HCT116 (cell line): ENCODE results near the gene TECPR1.

Source experiments
- CEBPB ChIP-seq: IDR thresholded peaks from 2 replicates; pipeline ENCODE4 v1.6.1; 2012; ENCODE audit warnings: low read depth
- CTCF ChIP-seq, 3 experiments: fragments of 200-600 bp in 1 of 3; sonication (generic) in 1 of 3; IDR thresholded peaks in 2 of 3; conservative IDR thresholded peaks in 1 of 3; 2 replicates each; pipeline ENCODE4 v1.5.1; 2012 to 2017; ENCODE audit warnings: low read depth in 2 of 3, low read length in 2 of 3, antibody characterized with exemption in 1 of 3, borderline replicate concordance in 1 of 3, control low read depth in 1 of 3, mild to moderate bottlenecking in 1 of 3, mixed read lengths in 1 of 3, mixed run types in 1 of 3, moderate library complexity in 1 of 3; ENCODE audit not compliant: insufficient read depth in 1 of 3
- EGR1 ChIP-seq: IDR thresholded peaks from 2 replicates; pipeline ENCODE4 v1.6.1; 2012; ENCODE audit warnings: low read depth
- EZH2 ChIP-seq: fragments of 200-600 bp; sonication (generic); IDR thresholded peaks from 2 replicates; pipeline ENCODE4 v1.6.1; 2017; ENCODE audit warnings: antibody characterized with exemption, mixed run types
- MAX ChIP-seq: IDR thresholded peaks from 2 replicates; pipeline ENCODE4 v1.6.1; 2012
- POLR2A ChIP-seq: IDR thresholded peaks from 2 replicates; pipeline ENCODE4 v1.7.0; 2011; ENCODE audit warnings: borderline replicate concordance; ENCODE audit not compliant: insufficient read depth, insufficient read length; ENCODE audit errors: extremely low read depth
- POLR2AphosphoS5 ChIP-seq: IDR thresholded peaks from 2 replicates; pipeline ENCODE4 v1.6.1; 2011; ENCODE audit warnings: mild to moderate bottlenecking, low read depth, low read length, moderate library complexity
- RAD21 ChIP-seq: IDR thresholded peaks from 2 replicates; pipeline ENCODE4 v1.6.1; 2012; ENCODE audit warnings: low read depth, mild to moderate bottlenecking
- REST ChIP-seq: IDR thresholded peaks from 2 replicates; pipeline ENCODE4 v1.6.1; 2012; ENCODE audit warnings: low read depth
- SP1 ChIP-seq: IDR thresholded peaks from 2 replicates; pipeline ENCODE4 v1.6.1; 2012; ENCODE audit warnings: low read depth
- YY1 ChIP-seq: IDR thresholded peaks from 2 replicates; pipeline ENCODE4 v1.6.1; 2011; ENCODE audit warnings: low read length, low read depth, moderate library complexity, mild to moderate bottlenecking; ENCODE audit not compliant: insufficient replicate concordance; ENCODE audit errors: extremely low read depth
- ZFX ChIP-seq: fragments of 450-650 bp; IDR thresholded peaks from 2 replicates; pipeline ENCODE4 v1.6.1; 2017

- TF ChIP-seq SP1 (no peak), POLR2A (no peak), CTCF (IDR thresholded peaks at IDR 0.05 in 2 of 3, conservative IDR thresholded peaks at IDR 0.05 in 1 of 3; ENCODE audit: borderline replicate concordance in 1 of 3, insufficient read depth in 1 of 3, low read depth in 2 of 3, low read length in 2 of 3) (no peak), POLR2AphosphoS5 (no peak), EZH2 (no peak), YY1 (no peak), EGR1 (no peak), ZFX (no peak), REST (no peak), MAX (no peak), CEBPB (no peak), RAD21 (no peak)
Measured at GRCh38 chr7:98294326-98294725, 42.3 kb upstream of the TECPR1 start.
